GM12874 (cell line): ENCODE data around the gene DISC1.

ENCODE experiments used
- CTCF ChIP-seq: IDR thresholded peaks from 2 replicates; pipeline ENCODE4 v1.5.1; 2011; ENCODE audit warnings: low read depth, mild to moderate bottlenecking, control low read depth, low read length, moderate library complexity; ENCODE audit not compliant: insufficient read depth

Gene DISC1

GRCh38 chr1:231757759-231758158 lies 131.2 kb downstream of the DISC1 start:
- TF ChIP-seq CTCF: no peak

- TF ChIP-seq CTCF: no peak
Observed at GRCh38 chr1:231761252-231761651, 134.7 kb downstream of the DISC1 start.

- no peak for TF ChIP-seq CTCF
Observed at GRCh38 chr1:231761747-231762541, 135.4 kb downstream of the DISC1 start.

- no peak for TF ChIP-seq CTCF
Observed at GRCh38 chr1:231763456-231763855, 136.9 kb downstream of the DISC1 start.

- no peak for TF ChIP-seq CTCF
Observed at GRCh38 chr1:231767471-231767870, 140.9 kb downstream of the DISC1 start.

GRCh38 chr1:231768416-231768815 lies 141.8 kb downstream of the DISC1 start:
- no peak for TF ChIP-seq CTCF

GRCh38 chr1:231770506-231771175 lies 144.1 kb downstream of the DISC1 start:
- TF ChIP-seq CTCF: no peak
